ENCODE results near the gene MUCL3. TPM values are rescaled to one million over a fixed set of nuclear protein-coding genes. Genes with fewer than 3 reads are reported as not detected.
A peak's percentile ranks its signal among the peaks of the same experiment; 100 is the strongest.

The MUCL3 gene
- total RNA-seq, 3 donors from 2014 or later = 0.07 TPM; not detected in 2

DNA sequence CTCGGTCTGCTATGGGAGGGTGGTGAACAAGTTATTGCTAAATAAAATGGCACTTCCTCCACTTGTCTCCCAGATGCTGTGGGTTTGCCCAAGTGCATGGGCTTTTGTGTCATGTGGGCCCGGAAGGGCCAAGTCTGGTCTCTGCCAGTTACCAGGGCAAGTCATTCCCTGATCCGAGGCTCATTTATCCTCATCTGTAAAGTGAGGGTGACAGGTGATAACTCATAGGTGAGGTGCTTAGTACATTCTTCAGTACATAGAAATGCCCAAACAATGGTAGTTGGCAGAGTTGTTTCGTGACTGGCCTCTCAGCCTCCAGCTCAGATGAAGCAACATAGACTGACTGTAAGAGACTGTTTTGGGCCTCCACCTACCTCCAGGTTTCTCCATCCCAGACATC, 2.0 kb upstream of the MUCL3 start:
- no peak overlapping the region for H3K4me3 ChIP-seq
- intact Hi-C loops (cut with DNase I, micrococcal nuclease) = no loop called here
- DNase-seq (no peak), ATAC-seq (no peak)
- H3K4me1 ChIP-seq (ENCODE audit: low read depth) = peaks cover 6% of the 10 kb centered on the region
- no peaks in the 10 kb centered on the region for H3K36me3 ChIP-seq (ENCODE audit: low read depth)
- no peaks in the 10 kb centered on the region for H3K9me3 ChIP-seq
- TF ChIP-seq CTCF (IDR thresholded peaks at IDR 0.05) = no peak

DNA sequence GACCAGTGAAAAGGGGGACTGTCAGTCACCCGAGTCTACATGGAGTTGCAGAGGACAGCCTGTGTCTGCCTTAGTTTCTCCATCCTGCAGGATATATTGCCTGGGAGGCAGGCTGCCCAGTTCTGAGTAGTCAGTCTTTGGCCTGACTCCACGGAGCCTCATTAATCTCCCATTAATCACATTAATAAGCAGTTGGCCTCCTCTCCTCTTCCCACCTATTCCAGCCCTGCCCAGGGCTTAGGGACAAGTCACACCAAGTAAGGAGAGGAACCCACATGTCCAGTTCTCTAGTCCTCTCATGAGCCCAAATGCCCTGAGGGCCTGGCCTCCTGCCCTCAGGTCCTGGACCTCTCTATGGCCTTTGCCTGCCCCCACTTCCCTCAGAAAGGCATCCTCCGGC, 1.3 kb upstream of the MUCL3 start:
- intact Hi-C loops (cut with DNase I, micrococcal nuclease) = no loop called here
- no peak for TF ChIP-seq CTCF (IDR thresholded peaks at IDR 0.05)
- H3K4me3 ChIP-seq = no peak overlapping the region
- H3K4me1 ChIP-seq (ENCODE audit: low read depth) = peaks cover 6% of the 10 kb centered on the region
- H3K9me3 ChIP-seq = no peaks in the 10 kb centered on the region
- H3K36me3 ChIP-seq (ENCODE audit: low read depth) = no peaks in the 10 kb centered on the region
- no peak for DNase-seq
- ATAC-seq = no peak

- intact Hi-C loops (cut with DNase I, micrococcal nuclease) = no loop called here
Measured at GRCh38 chr6:30942338-30943060, 1.7 kb downstream of the MUCL3 start.

GRCh38 chr6:30944051-30944450, 3.3 kb downstream of the MUCL3 start:
- no peak for DNase-seq
- intact Hi-C loops (cut with DNase I, micrococcal nuclease) = no loop called here
- no peak overlapping the region for H3K4me3 ChIP-seq
- TF ChIP-seq CTCF (IDR thresholded peaks at IDR 0.05) = no peak
- H3K4me1 ChIP-seq (ENCODE audit: low read depth) = peaks cover 6% of the 10 kb centered on the region
- H3K36me3 ChIP-seq (ENCODE audit: low read depth) = no peaks in the 10 kb centered on the region
- no peak for ATAC-seq
- H3K9me3 ChIP-seq = no peaks in the 10 kb centered on the region

More at GRCh38 chr6:30942338-30943060, 1.7 kb downstream of the MUCL3 start:
- TF ChIP-seq CTCF (IDR thresholded peaks at IDR 0.05) = no peak
- H3K9me3 ChIP-seq = no peaks in the 10 kb centered on the region
- ATAC-seq (peak; percentile 84), DNase-seq (peak in 2 of 3 donors; percentile 75 to 78)
- H3K4me3 ChIP-seq = no peak overlapping the region
- H3K4me1 ChIP-seq (ENCODE audit: low read depth) = peaks cover 6% of the 10 kb centered on the region
- H3K36me3 ChIP-seq (ENCODE audit: low read depth) = no peaks in the 10 kb centered on the region

- peaks cover 6% of the 10 kb centered on the region for H3K4me1 ChIP-seq (ENCODE audit: low read depth)
- intact Hi-C loops (cut with DNase I, micrococcal nuclease) = no loop called here
- no peak for ATAC-seq
- no peak for DNase-seq
- H3K9me3 ChIP-seq = no peaks in the 10 kb centered on the region
- TF ChIP-seq CTCF (IDR thresholded peaks at IDR 0.05) = no peak
- H3K4me3 ChIP-seq = no peak overlapping the region
- H3K36me3 ChIP-seq (ENCODE audit: low read depth) = no peaks in the 10 kb centered on the region
Measured at GRCh38 chr6:30945281-30945680, 4.5 kb downstream of the MUCL3 start.
